Ascending aorta (tissue), 2 donors: Measurements from ENCODE around the gene APOBEC3F. TPM values are rescaled to one million over a fixed set of nuclear protein-coding genes. Genes with fewer than 3 reads are reported as not detected.

Experiments used
- DNase-seq, 2 donors: peaks; one replicate each; pipeline ENCODE4 v3.0.0-alpha.2; 2019; ENCODE audit warnings: low spot score in 2 of 2
- H3K27ac ChIP-seq, 2 donors: fragments of 200-600 bp; sonication (generic); one replicate each; pipeline ENCODE4 v1.5.1; 2016 to 2017; ENCODE audit warnings: mild to moderate bottlenecking in 1 of 2
- H3K27me3 ChIP-seq: fragments of 200-600 bp; sonication (generic); one replicate; pipeline ENCODE4 v1.5.1; 2017
- H3K36me3 ChIP-seq, 2 donors: fragments of 200-600 bp; sonication (generic); one replicate each; pipeline ENCODE4 v1.5.1; 2016
- H3K4me1 ChIP-seq, 2 donors: fragments of 200-600 bp; sonication (generic); one replicate each; pipeline ENCODE4 v1.5.1; 2016 to 2017; ENCODE audit warnings: mild to moderate bottlenecking in 1 of 2
- H3K4me3 ChIP-seq, 2 donors: fragments of 200-600 bp; sonication (generic); one replicate each; pipeline ENCODE4 v1.5.1; 2016 to 2017; ENCODE audit warnings: mild to moderate bottlenecking in 1 of 2
- H3K9me3 ChIP-seq, 2 donors: fragments of 200-600 bp; sonication (generic); one replicate each; pipeline ENCODE4 v1.5.1; 2016
- intact Hi-C: fragments of 100-400 bp; cut with DNase I; formaldehyde crosslinking; loops from one replicate; pipeline ENCODE4 v1.15.1; 2023
- total RNA-seq: library from RNA; depleted of rRNA; stranded (reverse); fragments of >200 nt; gene quantifications from one replicate; pipeline ENCODE4 v1.1.0, GENCODE V29; 2016
- TF ChIP-seq, protein P1 (sequence below), 3 experiments: fragments of 200-600 bp in 2 of 3; fragments of 450-650 bp in 1 of 3; sonication (generic) in 2 of 3; IDR thresholded peaks; one replicate each; pipeline ENCODE4 v1.5.1; 2016 to 2019; ENCODE audit warnings: antibody characterized with exemption in 3 of 3, mild to moderate bottlenecking in 1 of 3, moderate library complexity in 1 of 3

APOBEC3F gene
- total RNA-seq, 1 donor from 2014 or later, result 0.11 TPM

DNA sequence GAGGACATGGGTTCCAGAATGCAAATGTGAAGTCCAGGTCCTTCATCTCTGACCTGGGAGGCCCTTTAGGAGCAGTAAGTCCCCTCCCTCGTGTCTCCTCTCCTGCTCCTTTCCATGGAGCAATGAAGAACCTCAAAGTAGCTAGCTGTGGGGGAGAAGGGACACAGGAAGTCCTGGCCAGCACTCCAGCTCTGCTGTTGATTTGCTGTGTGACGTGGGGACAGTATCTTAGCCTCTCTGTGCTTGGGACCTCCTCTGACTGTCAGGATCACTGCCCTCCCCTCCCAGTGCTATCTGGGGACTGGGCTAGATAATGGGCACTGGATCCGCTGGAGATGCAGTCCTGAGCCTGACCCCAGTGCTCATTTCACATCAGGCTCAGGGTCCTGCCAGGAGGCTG, 55.3 kb downstream of the APOBEC3F start:
- Histone ChIP-seq H3K27me3 (no peaks in the 10 kb centered on the region), H3K9me3 (no peaks in the 10 kb centered on the region), H3K4me1 (no peaks in the 10 kb centered on the region), H3K36me3 (no peaks in the 10 kb centered on the region), H3K27ac (no peak overlapping the region), H3K4me3 (no peak overlapping the region)
- TF ChIP-seq, protein P1, sequence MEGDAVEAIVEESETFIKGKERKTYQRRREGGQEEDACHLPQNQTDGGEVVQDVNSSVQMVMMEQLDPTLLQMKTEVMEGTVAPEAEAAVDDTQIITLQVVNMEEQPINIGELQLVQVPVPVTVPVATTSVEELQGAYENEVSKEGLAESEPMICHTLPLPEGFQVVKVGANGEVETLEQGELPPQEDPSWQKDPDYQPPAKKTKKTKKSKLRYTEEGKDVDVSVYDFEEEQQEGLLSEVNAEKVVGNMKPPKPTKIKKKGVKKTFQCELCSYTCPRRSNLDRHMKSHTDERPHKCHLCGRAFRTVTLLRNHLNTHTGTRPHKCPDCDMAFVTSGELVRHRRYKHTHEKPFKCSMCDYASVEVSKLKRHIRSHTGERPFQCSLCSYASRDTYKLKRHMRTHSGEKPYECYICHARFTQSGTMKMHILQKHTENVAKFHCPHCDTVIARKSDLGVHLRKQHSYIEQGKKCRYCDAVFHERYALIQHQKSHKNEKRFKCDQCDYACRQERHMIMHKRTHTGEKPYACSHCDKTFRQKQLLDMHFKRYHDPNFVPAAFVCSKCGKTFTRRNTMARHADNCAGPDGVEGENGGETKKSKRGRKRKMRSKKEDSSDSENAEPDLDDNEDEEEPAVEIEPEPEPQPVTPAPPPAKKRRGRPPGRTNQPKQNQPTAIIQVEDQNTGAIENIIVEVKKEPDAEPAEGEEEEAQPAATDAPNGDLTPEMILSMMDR (IDR thresholded peaks at IDR 0.05), result no peak
- no peak for DNase-seq
- intact Hi-C loops, result no loop called here

DNA sequence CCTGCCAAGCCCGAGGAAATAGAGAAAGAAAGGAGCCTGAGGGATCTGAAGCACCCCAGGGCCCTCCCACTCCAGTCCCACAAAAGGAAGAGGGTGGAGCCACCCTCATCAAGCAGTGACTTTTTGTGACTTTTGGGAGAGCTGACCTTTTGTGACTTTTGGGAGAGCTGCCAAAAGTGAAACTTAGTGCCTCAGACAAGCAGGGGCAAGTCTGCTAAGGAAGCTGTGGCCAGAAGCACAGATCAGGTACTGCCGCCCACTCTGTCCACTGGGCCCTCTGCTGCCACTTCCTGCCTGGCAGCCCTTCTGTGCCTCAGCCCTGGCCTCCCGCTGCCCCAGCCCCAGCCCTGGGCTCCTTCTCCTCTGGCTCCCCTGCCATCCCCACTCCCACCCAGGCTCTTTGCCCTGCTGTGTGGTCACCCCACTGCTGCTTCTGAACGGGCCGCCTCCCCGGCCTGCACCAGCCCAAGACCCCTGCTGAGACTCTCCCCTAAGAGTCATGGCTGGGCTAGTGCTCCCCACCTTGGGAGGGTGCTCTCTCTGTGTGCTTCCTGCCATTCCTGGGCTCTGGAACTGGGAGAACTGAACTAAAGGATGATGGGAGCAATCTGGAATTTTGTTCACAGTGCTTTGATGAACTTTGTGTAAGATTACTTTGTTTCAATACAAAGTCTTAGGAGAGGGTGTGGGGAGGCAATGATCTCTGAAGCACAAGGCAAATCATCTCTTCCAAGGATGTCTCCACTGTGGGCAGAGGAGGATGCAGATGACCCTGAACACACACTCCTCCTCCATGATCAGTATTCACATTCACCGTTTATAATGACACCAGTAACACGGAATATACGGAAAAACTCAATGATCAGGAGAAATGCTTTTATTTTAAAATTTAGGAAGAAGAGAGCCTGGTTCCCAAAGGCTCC, 56.7 kb downstream of the APOBEC3F start, which contains the start of gene APOBEC3H:
TSS of gene APOBEC3H (plus strand) at position 147 of the 923 bp plus-strand sequence. CDS start 3,035 bp downstream, outside the sequence.
- no peak within 1 kb of the TSS for H3K4me3 ChIP-seq
- TF ChIP-seq, protein P1 (IDR thresholded peaks at IDR 0.05), result no peak
- no peaks in the 10 kb centered on the region for H3K9me3 ChIP-seq
- intact Hi-C loops, result no loop called here
- H3K36me3 ChIP-seq, result no peaks in the 10 kb centered on the region
- no peak within 1 kb of the TSS for H3K27ac ChIP-seq
- no peaks in the 10 kb centered on the region for H3K27me3 ChIP-seq
- H3K4me1 ChIP-seq, result no peaks in the 10 kb centered on the region
- DNase-seq, result no peak

DNA sequence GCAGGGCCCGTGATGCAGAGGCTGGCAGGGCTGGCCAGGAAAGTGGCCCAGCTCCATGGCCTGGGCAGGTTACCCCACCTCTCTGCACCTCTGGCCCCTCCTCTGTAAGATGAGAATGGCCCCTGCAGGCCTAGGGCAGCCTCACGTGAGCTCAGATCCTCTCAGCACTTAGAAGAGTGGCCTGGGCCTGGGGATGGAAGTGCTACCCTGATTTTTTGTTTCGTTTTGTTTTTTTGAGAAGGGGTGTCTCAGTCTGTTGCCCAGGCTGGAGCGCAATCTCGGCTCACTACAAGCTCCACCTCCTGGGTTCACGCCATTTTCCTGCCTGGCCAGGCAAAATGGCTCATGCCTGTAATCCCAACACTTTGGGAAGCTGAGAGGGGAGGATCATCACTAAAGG, 57.4 kb downstream of the APOBEC3F start:
- Histone ChIP-seq H3K4me1 (no peaks in the 10 kb centered on the region), H3K27ac (no peak overlapping the region), H3K27me3 (no peaks in the 10 kb centered on the region), H3K36me3 (no peaks in the 10 kb centered on the region), H3K4me3 (no peak overlapping the region), H3K9me3 (no peaks in the 10 kb centered on the region)
- TF ChIP-seq, protein P1 (IDR thresholded peaks at IDR 0.05), result no peak
- DNase-seq, result no peak
- intact Hi-C loops, result no loop called here

DNA sequence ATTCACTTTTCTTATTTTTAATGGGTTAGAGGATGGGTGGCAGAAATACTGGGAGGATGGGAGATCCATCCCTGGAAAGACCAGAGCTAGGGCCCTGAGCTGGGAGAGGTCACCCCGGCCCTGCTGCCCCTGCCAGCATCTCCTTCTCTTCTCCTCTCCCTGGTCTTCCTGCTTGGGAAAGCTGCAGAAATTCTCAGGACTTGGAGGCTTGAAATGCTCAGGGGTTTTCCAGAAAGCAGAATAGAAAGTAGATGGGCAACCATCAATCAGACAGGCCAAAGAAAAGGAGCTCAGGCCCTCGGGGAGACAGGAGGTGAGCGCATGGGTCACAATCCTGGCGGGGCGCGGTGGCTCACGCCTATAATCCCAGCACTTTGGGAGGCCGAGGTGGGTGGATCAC, 57.9 kb downstream of the APOBEC3F start:
- H3K4me3 ChIP-seq, result no peak overlapping the region
- intact Hi-C loops, result no loop called here
- H3K36me3 ChIP-seq, result no peaks in the 10 kb centered on the region
- H3K27ac ChIP-seq, result no peak overlapping the region
- TF ChIP-seq, protein P1 (IDR thresholded peaks at IDR 0.05), result no peak
- no peaks in the 10 kb centered on the region for H3K4me1 ChIP-seq
- DNase-seq, result no peak
- no peaks in the 10 kb centered on the region for H3K27me3 ChIP-seq
- H3K9me3 ChIP-seq, result no peaks in the 10 kb centered on the region

DNA sequence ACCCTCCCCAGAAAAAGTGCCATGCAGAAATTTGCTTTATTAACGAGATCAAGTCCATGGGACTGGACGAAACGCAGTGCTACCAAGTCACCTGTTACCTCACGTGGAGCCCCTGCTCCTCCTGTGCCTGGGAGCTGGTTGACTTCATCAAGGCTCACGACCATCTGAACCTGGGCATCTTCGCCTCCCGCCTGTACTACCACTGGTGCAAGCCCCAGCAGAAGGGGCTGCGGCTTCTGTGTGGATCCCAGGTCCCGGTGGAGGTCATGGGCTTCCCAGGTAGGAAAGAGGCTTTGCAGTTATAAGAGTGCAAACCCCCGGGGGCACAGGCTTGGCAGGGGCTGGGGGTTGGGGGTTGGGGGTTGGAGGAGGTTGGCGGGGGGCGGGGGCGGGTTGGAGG, 60.6 kb downstream of the APOBEC3F start:
- intact Hi-C loops, result no loop called here
- Histone ChIP-seq H3K27ac (no peak overlapping the region), H3K4me3 (no peak overlapping the region), H3K27me3 (no peaks in the 10 kb centered on the region), H3K4me1 (no peaks in the 10 kb centered on the region), H3K36me3 (no peaks in the 10 kb centered on the region), H3K9me3 (no peaks in the 10 kb centered on the region)
- DNase-seq, result no peak
- TF ChIP-seq, protein P1 (IDR thresholded peaks at IDR 0.05), result no peak
